OCI-LY1 (cell line): ENCODE data around the gene ZNF556.

Experiments
- EZH2 ChIP-seq: fragments of 200-600 bp; sonication (generic), shearing (Covaris generic); IDR thresholded peaks from 2 replicates; pipeline ENCODE4 v1.8.0; 2017; ENCODE audit warnings: borderline replicate concordance, mixed run types, mild to moderate bottlenecking, antibody characterized with exemption, low read length, moderate library complexity, mixed read lengths
- TF ChIP-seq, protein P1 (sequence below): fragments of 200-600 bp; sonication (generic), shearing (Covaris generic); IDR thresholded peaks from 2 replicates; pipeline ENCODE4 v1.5.1; 2017; ENCODE audit warnings: mild to moderate bottlenecking, antibody characterized with exemption, low read length, moderate library complexity, mixed read lengths

- TF ChIP-seq EZH2 = no peak
- TF ChIP-seq, protein P1, sequence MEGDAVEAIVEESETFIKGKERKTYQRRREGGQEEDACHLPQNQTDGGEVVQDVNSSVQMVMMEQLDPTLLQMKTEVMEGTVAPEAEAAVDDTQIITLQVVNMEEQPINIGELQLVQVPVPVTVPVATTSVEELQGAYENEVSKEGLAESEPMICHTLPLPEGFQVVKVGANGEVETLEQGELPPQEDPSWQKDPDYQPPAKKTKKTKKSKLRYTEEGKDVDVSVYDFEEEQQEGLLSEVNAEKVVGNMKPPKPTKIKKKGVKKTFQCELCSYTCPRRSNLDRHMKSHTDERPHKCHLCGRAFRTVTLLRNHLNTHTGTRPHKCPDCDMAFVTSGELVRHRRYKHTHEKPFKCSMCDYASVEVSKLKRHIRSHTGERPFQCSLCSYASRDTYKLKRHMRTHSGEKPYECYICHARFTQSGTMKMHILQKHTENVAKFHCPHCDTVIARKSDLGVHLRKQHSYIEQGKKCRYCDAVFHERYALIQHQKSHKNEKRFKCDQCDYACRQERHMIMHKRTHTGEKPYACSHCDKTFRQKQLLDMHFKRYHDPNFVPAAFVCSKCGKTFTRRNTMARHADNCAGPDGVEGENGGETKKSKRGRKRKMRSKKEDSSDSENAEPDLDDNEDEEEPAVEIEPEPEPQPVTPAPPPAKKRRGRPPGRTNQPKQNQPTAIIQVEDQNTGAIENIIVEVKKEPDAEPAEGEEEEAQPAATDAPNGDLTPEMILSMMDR = no peak
These were observed 14.5 kb upstream of the ZNF556 start for GRCh38 chr19:2852598-2852997.
